GM21447 (cell line): Measurements from ENCODE around the gene MBNL3.

Experiments used
- ATAC-seq: cut with Tn5 transposase; IDR thresholded peaks from one replicate; pipeline ENCODE4 v1.9.1; 2021; ENCODE audit not compliant: unreplicated experiment

MBNL3 gene, protein sequence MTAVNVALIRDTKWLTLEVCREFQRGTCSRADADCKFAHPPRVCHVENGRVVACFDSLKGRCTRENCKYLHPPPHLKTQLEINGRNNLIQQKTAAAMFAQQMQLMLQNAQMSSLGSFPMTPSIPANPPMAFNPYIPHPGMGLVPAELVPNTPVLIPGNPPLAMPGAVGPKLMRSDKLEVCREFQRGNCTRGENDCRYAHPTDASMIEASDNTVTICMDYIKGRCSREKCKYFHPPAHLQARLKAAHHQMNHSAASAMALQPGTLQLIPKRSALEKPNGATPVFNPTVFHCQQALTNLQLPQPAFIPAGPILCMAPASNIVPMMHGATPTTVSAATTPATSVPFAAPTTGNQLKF

DNA sequence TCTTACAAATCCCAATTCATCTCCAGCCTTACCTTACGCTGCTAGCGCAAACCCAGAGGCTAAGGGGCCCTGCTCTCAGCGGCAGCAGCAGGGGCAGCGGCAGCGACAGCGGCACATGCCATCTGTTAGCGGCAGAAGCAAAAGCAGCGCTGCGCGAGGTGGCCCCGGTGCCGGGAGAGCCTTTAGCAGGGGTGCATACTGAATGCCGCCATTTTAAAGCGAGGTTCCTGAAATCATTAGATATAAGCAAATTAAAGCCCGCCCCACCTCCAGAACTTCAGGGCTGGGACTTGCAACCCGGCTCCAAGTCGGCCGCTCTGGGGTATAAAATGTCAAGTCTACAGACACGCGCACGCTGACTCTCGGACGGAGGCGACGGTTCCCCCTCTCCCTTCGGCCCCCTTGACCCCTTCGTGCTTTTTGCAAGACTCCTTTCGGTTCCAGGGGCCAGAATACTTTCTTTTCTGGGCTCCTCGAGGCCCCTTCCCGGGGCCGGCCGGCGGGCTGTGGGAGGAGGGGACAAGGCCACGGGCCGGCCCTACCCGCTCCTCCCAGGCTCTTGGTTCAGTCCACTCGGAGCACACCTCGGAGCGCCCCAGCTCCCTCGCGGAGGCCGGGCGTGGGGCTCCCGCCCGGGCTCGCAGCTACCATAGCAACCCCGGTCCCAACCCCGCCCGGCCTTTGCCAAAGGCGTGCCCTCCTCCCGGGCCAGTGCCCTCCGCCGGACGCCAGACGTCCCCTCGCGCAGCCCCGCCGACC is at the start of gene MBNL3:
Gene MBNL3, minus strand, starts transcription at position 220 of the 759 bp plus-strand sequence. CDS start 49,427 bp downstream, outside the sequence.
- peak; percentile 39 for ATAC-seq

- ATAC-seq, result no peak
These were observed 44.6 kb upstream of the MBNL3 start for GRCh38 chrX:132533409-132533808.

- no peak for ATAC-seq
These were observed 44.1 kb upstream of the MBNL3 start for GRCh38 chrX:132532913-132533312.

DNA sequence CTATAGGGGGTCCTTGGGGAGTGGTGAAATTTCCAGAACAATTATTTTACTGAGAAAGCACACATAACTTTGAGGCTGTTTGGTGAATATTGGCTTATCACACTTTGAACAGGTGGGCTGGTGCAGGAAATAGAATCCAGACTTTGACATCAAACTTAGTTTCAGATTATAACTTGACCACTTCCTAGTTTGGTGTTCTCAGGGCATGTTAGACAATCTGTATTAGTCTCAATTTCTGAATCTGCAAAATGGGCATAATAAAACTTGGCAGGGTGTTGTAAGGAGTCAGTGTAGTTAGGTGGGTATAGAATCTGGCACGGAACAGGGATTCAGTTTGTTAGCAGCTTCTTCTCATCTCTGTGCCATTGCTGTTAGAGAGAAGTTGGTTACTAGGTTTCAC is 43.3 kb upstream of the MBNL3 start:
- ATAC-seq, result no peak

- no peak for ATAC-seq
These were observed 32.0 kb upstream of the MBNL3 start for GRCh38 chrX:132520792-132521191.

GRCh38 chrX:132520213-132520612 is 31.4 kb upstream of the MBNL3 start:
- ATAC-seq, result no peak

DNA sequence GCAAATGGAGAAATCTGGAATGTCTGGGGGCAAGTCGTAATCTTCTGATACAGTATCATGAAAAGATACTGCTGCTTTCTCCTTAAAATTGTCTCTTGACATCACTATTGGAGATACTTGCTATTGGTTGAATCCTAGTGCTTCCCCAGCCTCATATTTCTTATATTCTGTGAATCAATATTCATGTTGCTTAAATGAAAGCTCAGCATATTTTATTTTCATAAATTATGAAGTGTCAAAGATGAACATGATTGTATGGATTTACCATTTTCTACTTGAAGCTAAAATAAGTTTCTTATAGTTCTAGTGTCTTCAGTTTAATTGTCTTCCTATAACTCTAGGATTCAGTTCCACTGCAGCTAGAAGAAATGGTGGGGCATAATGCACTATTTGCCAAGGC is 29.6 kb upstream of the MBNL3 start:
- no peak for ATAC-seq

GRCh38 chrX:132508834-132509233 is 20.0 kb upstream of the MBNL3 start:
- ATAC-seq, result no peak

DNA sequence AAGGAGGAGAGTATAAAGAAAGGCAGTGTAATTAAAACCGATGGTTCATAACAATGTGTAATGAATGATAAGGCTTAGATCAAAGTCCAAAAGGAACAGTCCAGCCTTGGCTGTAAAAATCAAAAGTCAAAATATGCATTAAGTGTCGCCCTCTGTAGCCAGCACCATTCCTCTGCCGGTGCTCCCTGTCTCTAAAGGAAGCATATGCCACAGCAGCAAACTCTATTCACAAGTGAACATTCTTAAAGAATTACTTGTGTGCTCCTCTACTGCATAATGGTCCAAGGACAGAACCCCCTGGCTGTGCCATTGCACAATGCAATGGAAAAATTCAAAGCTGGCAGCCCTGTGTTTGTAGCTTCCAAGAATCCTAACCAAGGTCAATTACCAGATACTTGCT is 16.3 kb upstream of the MBNL3 start:
- ATAC-seq, result no peak

GRCh38 chrX:132504417-132504816 is 15.6 kb upstream of the MBNL3 start:
- ATAC-seq, result no peak

DNA sequence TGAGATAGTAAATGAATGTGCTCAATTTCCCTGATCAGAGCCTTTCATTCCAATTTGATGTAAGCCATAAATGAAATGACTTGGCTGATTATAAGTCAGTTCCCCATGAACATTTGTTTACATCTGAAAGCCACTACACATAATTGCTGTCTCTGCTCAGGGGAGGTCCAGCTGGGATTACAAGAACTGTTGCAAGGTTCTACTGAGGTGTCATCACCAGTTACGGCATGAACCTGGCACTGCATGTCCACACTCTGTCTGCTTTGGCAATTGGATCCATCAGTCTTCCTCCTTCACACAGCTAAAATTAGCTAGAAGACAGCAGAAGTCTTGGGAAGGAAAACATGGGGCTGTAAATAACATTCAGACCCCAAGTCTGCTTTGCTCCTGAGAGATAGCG is 12.8 kb upstream of the MBNL3 start:
- ATAC-seq, result no peak

DNA sequence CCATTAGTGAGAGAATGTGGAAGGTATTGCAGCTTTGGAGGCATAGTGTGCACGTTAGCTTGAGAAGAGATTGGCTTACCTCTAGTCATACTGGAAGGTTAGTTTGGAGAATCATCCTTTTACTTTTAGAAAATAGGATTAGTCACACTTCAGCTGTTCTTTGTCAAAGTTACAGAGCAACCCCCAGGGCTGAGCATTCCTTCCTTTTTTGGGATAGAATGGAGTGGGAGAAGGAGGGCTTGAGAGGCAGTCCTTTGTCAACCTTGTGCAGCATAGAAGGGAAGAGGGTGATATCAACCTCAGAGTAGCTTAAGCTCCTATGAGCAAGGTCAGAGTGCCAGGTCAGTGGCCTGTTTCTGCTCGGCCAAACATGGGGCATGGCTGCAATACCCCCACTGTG is 8.6 kb upstream of the MBNL3 start:
- no peak for ATAC-seq

GRCh38 chrX:132493095-132493494 is 4.3 kb upstream of the MBNL3 start:
- ATAC-seq, result no peak

- ATAC-seq, result no peak
These were observed 2.4 kb upstream of the MBNL3 start for GRCh38 chrX:132491191-132491590.

DNA sequence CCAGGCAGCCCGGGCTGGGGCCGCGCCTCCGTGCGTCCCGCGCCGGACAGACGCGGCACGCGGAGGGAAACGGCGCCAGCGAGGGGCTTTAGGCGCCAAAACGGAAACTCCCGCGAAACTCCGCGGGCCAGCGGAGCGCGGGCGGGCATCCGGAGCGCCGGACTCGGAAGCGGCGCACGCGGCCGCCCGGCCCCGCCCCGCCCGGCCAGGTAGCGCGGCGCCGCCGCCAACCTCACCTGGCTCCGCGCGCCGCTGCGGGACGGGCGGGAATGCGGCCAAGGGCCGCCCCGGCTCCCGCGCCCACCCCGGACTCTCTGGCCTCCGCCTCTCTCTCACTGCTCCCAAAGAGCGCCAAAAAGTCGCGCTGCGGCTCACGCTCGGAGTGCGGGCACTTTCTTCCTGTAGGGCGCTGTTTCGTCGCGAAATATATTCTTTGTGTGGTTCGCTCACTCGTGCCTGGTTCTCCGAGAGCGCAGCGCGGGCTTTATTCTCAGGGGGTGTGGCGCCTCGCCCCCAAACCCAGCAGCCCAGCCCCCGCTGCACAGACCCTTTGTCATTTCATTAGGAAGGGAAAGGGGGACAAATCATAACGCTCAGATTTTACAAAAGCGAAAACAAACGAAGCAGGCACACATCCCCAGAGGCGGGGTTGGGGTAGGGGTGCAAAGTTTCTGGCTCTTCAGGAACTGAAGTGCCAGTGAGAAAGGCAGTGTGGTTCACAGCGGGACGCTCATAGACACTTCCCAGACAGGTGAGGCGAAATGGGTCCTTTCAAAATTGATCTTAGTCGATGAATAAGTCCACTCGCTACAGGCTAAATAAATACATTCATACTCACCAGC is 961 bp upstream of the MBNL3 start:
- peak; percentile 28 for ATAC-seq

DNA sequence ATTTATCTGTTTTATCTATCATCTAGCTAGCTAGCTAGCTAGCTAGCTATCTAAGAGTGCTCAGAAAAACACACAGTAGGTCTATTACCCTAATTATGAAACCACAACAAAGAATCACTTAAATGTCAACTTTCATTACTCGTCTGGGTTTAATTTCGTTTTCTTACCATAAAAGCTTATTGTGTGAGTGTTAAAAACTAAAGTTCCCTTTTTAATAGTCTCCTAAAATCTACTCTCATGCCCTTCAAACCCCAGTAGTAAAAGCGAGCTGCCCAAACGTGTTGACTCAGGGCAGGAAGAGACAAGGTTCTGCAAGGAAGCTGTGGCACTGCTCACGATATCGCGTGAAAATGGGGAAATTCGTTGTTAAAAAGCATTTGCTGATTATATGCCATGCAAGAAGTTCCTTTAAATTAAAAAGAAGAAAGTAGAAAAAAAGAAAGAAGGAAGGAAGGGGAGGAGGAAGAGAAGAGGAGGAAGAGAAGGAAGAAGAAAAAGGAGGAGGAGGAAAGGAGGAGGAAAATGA is 595 bp downstream of the MBNL3 start:
- ATAC-seq, result no peak

DNA sequence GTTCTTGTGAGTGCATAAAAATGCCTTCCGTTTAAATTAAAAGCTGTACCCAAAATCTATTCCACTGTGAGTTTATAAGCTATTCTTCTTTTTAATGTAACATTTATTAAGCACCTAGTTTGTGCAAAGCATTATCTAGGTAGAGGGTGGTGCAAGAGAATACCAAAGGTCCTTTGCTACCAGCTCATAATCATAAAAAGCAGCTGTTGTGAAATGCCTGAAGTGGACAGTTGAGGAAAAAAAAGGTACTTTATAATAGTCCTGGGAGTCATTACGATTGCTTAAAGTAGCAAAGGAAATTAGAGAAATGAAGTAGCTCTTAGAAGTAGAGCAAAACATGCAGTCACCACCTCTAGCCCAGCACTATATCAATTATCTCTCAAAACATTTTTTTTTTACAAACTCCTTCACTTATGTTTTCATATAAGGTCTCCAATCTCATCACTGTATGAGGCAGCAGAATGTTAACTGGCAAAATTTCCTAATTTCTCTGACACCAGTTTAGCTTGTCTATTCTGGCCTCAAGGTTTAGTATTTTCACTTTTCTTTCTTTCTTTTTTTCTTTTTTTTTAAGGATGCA is 2.1 kb downstream of the MBNL3 start:
- ATAC-seq, result no peak

GRCh38 chrX:132483951-132484350 is 4.9 kb downstream of the MBNL3 start:
- ATAC-seq, result no peak

DNA sequence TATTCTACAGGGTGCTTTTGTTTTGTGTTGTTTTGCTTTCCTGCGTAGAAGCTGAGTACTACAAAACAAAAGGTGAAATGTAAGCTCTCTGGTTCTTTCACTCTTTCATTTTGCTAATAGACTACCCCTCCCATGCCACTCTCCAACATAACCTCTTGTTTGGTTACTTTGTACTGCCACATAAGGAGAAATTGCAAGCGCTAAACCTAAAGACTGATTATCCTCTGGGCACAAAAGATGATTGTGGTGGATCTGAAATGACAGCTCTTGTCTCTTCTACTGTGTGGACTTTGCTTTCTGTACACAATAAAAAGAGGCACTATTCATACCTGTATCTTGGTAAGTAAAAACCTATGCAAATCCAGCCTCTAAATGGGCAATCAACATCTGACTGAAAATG is 5.3 kb downstream of the MBNL3 start:
- ATAC-seq, result no peak

DNA sequence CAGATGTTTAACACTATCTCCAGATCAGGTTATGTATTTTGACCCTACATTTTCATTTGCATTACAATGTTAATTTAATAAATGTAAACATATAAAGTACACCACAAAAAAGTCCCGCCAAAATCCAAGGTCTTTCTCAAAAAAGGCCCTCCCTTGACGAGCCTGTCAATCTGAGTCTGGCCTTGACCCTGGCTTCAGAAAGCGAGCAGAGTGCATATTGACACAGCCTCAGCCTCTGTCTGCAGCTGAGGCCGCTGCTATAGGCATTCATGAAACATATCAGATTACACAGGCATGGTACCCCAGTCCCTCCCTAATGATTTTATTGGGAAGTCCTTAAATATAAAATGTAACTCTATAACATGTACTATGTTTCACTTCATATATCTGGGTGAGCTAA is 6.2 kb downstream of the MBNL3 start:
- ATAC-seq, result no peak

DNA sequence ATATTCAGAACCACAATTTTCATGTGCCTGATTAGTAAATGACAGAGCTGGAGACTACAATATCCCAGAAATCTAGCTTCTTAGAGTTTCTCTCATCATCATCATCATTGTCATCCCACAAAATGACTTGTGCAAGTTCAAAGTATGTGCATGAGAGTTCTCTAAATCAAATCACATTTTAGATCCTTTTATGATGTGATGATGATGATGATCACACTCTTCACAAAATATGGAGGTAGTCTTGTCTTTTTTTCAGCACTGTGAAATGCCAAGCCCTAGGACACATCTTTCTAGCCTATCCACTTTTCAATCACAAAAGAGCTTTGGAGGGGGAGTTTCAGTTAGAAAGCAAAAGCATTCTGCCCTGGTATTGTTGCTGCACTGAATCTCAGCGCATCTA is 7.4 kb downstream of the MBNL3 start:
- no peak for ATAC-seq
